ENCODE measurements around the gene PCDHB11. TPM values are rescaled to one million over a fixed set of nuclear protein-coding genes. Genes with fewer than 3 reads are reported as not detected.
"Not testable (repeated sequence)": the region's sequence is repeated elsewhere in the genome, so short reads cannot be mapped to it uniquely, and the experiment has no call there.

Gene PCDHB11
- total and polyA plus RNA-seq, 2 experiments from 2014 or later: 3.1 to 8.6 TPM

DNA sequence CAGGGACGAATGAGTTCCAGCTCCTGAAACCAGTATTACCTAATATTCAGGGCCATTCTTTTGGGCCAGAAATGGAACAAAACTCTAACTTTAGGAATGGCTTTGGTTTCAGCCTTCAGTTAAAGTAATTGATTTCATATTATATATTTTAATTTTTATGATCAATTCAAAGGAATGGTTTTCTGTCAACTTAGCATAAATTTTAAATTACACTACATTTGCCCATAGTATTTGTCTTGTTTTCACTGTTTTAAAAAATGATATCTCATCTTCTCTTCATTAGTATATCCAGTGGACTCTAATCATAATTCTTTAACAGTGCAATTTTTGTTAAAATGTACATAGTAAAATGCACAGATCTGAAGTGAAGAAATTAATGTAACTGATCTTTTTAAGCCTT lies 19.1 kb upstream of the PCDHB11 start:
- no peaks in the 10 kb centered on the region for H3K4me1 ChIP-seq (ENCODE audit: low read depth)
- TF ChIP-seq CTCF (IDR thresholded peaks at IDR 0.05; ENCODE audit: low read depth, low read length): no peak
- no peaks in the 10 kb centered on the region for H3K27me3 ChIP-seq
- H3K9me3 ChIP-seq (ENCODE audit: low read depth): no peaks in the 10 kb centered on the region
- DNase-seq (ENCODE audit: low read depth in 1 of 2, low spot score in 1 of 2): no peak
- no peaks in the 10 kb centered on the region for H3K36me3 ChIP-seq
- H3K27ac ChIP-seq: no peak overlapping the region
- no peak overlapping the region for H3K4me3 ChIP-seq

GRCh38 chr5:141182248-141182647 lies 17.2 kb upstream of the PCDHB11 start, which contains the start of gene PCDHB16:
Gene PCDHB16 (plus strand): TSS chr5:141182387. CDS start chr5:141182560, 173 bp downstream.
- no peaks in the 10 kb centered on the region for H3K36me3 ChIP-seq
- H3K9me3 ChIP-seq (ENCODE audit: low read depth): no peaks in the 10 kb centered on the region
- H3K27ac ChIP-seq: no peak within 1 kb of the TSS
- no peak within 1 kb of the TSS for H3K4me3 ChIP-seq
- TF ChIP-seq CTCF (IDR thresholded peaks at IDR 0.05; ENCODE audit: low read depth, low read length): no peak
- no peaks in the 10 kb centered on the region for H3K4me1 ChIP-seq (ENCODE audit: low read depth)
- peak; percentile 3 to 30 for DNase-seq (ENCODE audit: low read depth in 1 of 2, low spot score in 1 of 2)
- no peaks in the 10 kb centered on the region for H3K27me3 ChIP-seq

GRCh38 chr5:141184117-141184855 lies 15.1 kb upstream of the PCDHB11 start:
- H3K27ac ChIP-seq; H3K27me3 ChIP-seq; H3K4me3 ChIP-seq; H3K4me1 ChIP-seq (ENCODE audit: low read depth); DNase-seq (ENCODE audit: low read depth in 1 of 2, low spot score in 1 of 2); H3K36me3 ChIP-seq; H3K9me3 ChIP-seq (ENCODE audit: low read depth): not testable (repeated sequence)

- no peak within 1 kb of the TSS for H3K27ac ChIP-seq
- peak; percentile 21 for TF ChIP-seq CTCF (IDR thresholded peaks at IDR 0.05; ENCODE audit: low read depth, low read length)
- no peaks in the 10 kb centered on the region for H3K36me3 ChIP-seq
- H3K27me3 ChIP-seq: no peaks in the 10 kb centered on the region
- DNase-seq (ENCODE audit: low read depth in 1 of 2, low spot score in 1 of 2): peak; percentile 9 to 29
- H3K9me3 ChIP-seq (ENCODE audit: low read depth): no peaks in the 10 kb centered on the region
- peak within 1 kb of the TSS; percentile 8 for H3K4me3 ChIP-seq
- no peaks in the 10 kb centered on the region for H3K4me1 ChIP-seq (ENCODE audit: low read depth)
Measured at GRCh38 chr5:141186897-141187512, 12.4 kb upstream of the PCDHB11 start, which contains the start of gene PCDHB9. Gene PCDHB9 (plus strand): TSS chr5:141187161. CDS start chr5:141187319, 158 bp downstream.

GRCh38 chr5:141188682-141189081 lies 10.7 kb upstream of the PCDHB11 start:
- H3K4me1 ChIP-seq (ENCODE audit: low read depth); H3K27ac ChIP-seq; H3K4me3 ChIP-seq; H3K36me3 ChIP-seq; H3K27me3 ChIP-seq; H3K9me3 ChIP-seq (ENCODE audit: low read depth); DNase-seq (ENCODE audit: low read depth in 1 of 2, low spot score in 1 of 2): not testable (repeated sequence)

DNA sequence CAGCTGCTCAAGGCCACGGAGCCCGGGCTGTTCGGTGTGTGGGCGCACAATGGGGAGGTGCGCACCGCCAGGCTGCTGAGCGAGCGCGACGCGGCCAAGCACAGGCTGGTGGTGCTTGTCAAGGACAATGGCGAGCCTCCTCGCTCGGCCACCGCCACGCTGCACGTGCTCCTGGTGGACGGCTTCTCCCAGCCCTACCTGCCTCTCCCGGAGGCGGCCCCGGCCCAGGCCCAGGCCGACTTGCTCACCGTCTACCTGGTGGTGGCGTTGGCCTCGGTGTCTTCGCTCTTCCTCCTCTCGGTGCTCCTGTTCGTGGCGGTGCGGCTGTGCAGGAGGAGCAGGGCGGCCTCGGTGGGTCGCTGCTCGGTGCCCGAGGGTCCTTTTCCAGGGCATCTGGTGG lies 10.3 kb upstream of the PCDHB11 start:
- not testable (repeated sequence) for H3K36me3 ChIP-seq; H3K9me3 ChIP-seq (ENCODE audit: low read depth); DNase-seq (ENCODE audit: low read depth in 1 of 2, low spot score in 1 of 2); H3K27me3 ChIP-seq; H3K27ac ChIP-seq; H3K4me1 ChIP-seq (ENCODE audit: low read depth); H3K4me3 ChIP-seq

GRCh38 chr5:141192110-141192725 lies 7.2 kb upstream of the PCDHB11 start, which contains the start of gene PCDHB10:
Gene PCDHB10 (plus strand): TSS chr5:141192353. CDS start chr5:141192553, 200 bp downstream.
- no peaks in the 10 kb centered on the region for H3K27me3 ChIP-seq
- DNase-seq (ENCODE audit: low read depth in 1 of 2, low spot score in 1 of 2): peak; percentile 12 to 51
- peak; percentile 19 for TF ChIP-seq CTCF (IDR thresholded peaks at IDR 0.05; ENCODE audit: low read depth, low read length)
- H3K36me3 ChIP-seq: no peaks in the 10 kb centered on the region
- peak within 1 kb of the TSS; percentile 30 for H3K4me3 ChIP-seq
- no peaks in the 10 kb centered on the region for H3K4me1 ChIP-seq (ENCODE audit: low read depth)
- no peaks in the 10 kb centered on the region for H3K9me3 ChIP-seq (ENCODE audit: low read depth)
- no peak within 1 kb of the TSS for H3K27ac ChIP-seq

- not testable (repeated sequence) for DNase-seq (ENCODE audit: low read depth in 1 of 2, low spot score in 1 of 2); H3K9me3 ChIP-seq (ENCODE audit: low read depth); H3K36me3 ChIP-seq
Measured at GRCh38 chr5:141194332-141194731, 5.1 kb upstream of the PCDHB11 start.

More at GRCh38 chr5:141194332-141194731, 5.1 kb upstream of the PCDHB11 start:
- H3K27ac ChIP-seq; H3K4me3 ChIP-seq; H3K4me1 ChIP-seq (ENCODE audit: low read depth); H3K27me3 ChIP-seq: not testable (repeated sequence)
